GM21737 (cell line): ENCODE data around the gene CSTPP1.
"Not testable (repeated sequence)": the region's sequence is repeated elsewhere in the genome, so short reads cannot be mapped to it uniquely, and the experiment has no call there.

Experiments used
- ATAC-seq: cut with Tn5 transposase; IDR thresholded peaks from one replicate; pipeline ENCODE4 v1.9.1; 2021; ENCODE audit warnings: mild to moderate bottlenecking, moderate library complexity; ENCODE audit not compliant: unreplicated experiment

The CSTPP1 gene

GRCh38 chr11:47198161-47198560 lies 261.6 kb downstream of the CSTPP1 start:
- not testable (repeated sequence) for ATAC-seq

GRCh38 chr11:47201015-47201414 lies 264.5 kb downstream of the CSTPP1 start:
- no peak for ATAC-seq

- ATAC-seq = no peak
Observed at GRCh38 chr11:47202576-47202975, 266.0 kb downstream of the CSTPP1 start.

GRCh38 chr11:47204637-47204989 lies 268.1 kb downstream of the CSTPP1 start:
- ATAC-seq = no peak

- ATAC-seq = not testable (repeated sequence)
Observed at GRCh38 chr11:47206577-47206976, 270.0 kb downstream of the CSTPP1 start.

GRCh38 chr11:47207459-47207858 lies 270.9 kb downstream of the CSTPP1 start:
- ATAC-seq = no peak

GRCh38 chr11:47208008-47208552 lies 271.5 kb downstream of the CSTPP1 start:
- not testable (repeated sequence) for ATAC-seq

GRCh38 chr11:47208628-47209027 lies 272.1 kb downstream of the CSTPP1 start:
- no peak for ATAC-seq
